Bronchial epithelial cell (primary cell): ENCODE data around the gene CREB5. TPM values are rescaled to one million over a fixed set of nuclear protein-coding genes. Genes with fewer than 3 reads are reported as not detected.

Experiments
- DNase-seq: peaks from one replicate; pipeline ENCODE4 v3.0.0-alpha.2; 2010; ENCODE audit warnings: low read depth
- FAIRE-seq: peaks from 2 replicates; lab custom pipeline; 2011; peaks lifted over from hg19 to GRCh38; lab: Jason Lieb, UNC
- H3K27me3 ChIP-seq: 2 replicates; pipeline ENCODE4 v1.5.1; 2011; ENCODE audit warnings: low read length; ENCODE audit not compliant: control insufficient read depth, insufficient read depth
- H3K36me3 ChIP-seq: 2 replicates; pipeline ENCODE4 v1.5.1; 2011; ENCODE audit warnings: low read length; ENCODE audit not compliant: control insufficient read depth, insufficient read depth
- H3K4me3 ChIP-seq: 2 replicates; pipeline ENCODE4 v1.5.1; 2011; ENCODE audit warnings: mild to moderate bottlenecking, low read depth, low read length, control low read depth
- CTCF ChIP-seq: IDR thresholded peaks from 2 replicates; pipeline ENCODE4 v1.5.1; 2011; ENCODE audit warnings: mild to moderate bottlenecking, moderate library complexity, low read length, control low read depth, inconsistent platforms; ENCODE audit not compliant: insufficient read depth, severe bottlenecking
- total RNA-seq: library from RNA; depleted of rRNA; stranded (reverse); fragments of >200 nt; gene quantifications from 2 replicates; pipeline ENCODE4 v1.2.1, GENCODE V29; 2014

The CREB5 gene
- total RNA-seq, 1 donor from 2014 or later: 2.1 TPM

GRCh38 chr7:28373990-28374389, 38.3 kb upstream of the CREB5 start:
- no peak for TF ChIP-seq CTCF
- Histone ChIP-seq H3K27me3 (no peaks in the 10 kb centered on the region), H3K36me3 (no peaks in the 10 kb centered on the region), H3K4me3 (no peak overlapping the region)
- DNase-seq (no peak), FAIRE-seq (no peak)

- no peaks in the 10 kb centered on the region for H3K36me3 ChIP-seq
- no peak for FAIRE-seq
Observed at GRCh38 chr7:28375729-28376128, 36.6 kb upstream of the CREB5 start.

GRCh38 chr7:28376634-28377033, 35.7 kb upstream of the CREB5 start:
- H3K36me3 ChIP-seq: no peaks in the 10 kb centered on the region
- no peaks in the 10 kb centered on the region for H3K27me3 ChIP-seq
- FAIRE-seq (no peak), DNase-seq (no peak)
- H3K4me3 ChIP-seq: no peak overlapping the region
- TF ChIP-seq CTCF: no peak

More at GRCh38 chr7:28375729-28376128, 36.6 kb upstream of the CREB5 start:
- DNase-seq: no peak
- no peak for TF ChIP-seq CTCF
- Histone ChIP-seq H3K4me3 (no peak overlapping the region), H3K27me3 (no peaks in the 10 kb centered on the region)

GRCh38 chr7:28378574-28379149, 33.7 kb upstream of the CREB5 start:
- FAIRE-seq (no peak), DNase-seq (peak; percentile 66)
- Histone ChIP-seq H3K36me3 (no peaks in the 10 kb centered on the region), H3K4me3 (no peak overlapping the region), H3K27me3 (no peaks in the 10 kb centered on the region)
- no peak for TF ChIP-seq CTCF

- no peak for TF ChIP-seq CTCF
- FAIRE-seq (no peak), DNase-seq (no peak)
- Histone ChIP-seq H3K36me3 (no peaks in the 10 kb centered on the region), H3K4me3 (no peak overlapping the region), H3K27me3 (no peaks in the 10 kb centered on the region)
Observed at GRCh38 chr7:28381466-28381865, 30.9 kb upstream of the CREB5 start.

- FAIRE-seq (no peak), DNase-seq (no peak)
- Histone ChIP-seq H3K36me3 (no peaks in the 10 kb centered on the region), H3K27me3 (no peaks in the 10 kb centered on the region), H3K4me3 (no peak overlapping the region)
- TF ChIP-seq CTCF: no peak
Observed at GRCh38 chr7:28382144-28382543, 30.2 kb upstream of the CREB5 start.
